Measurements from ENCODE around the gene CNN2. TPM values are rescaled to one million over a fixed set of nuclear protein-coding genes. Genes with fewer than 3 reads are reported as not detected.

Gene CNN2
- total RNA-seq, 1 donor from 2014 or later, result 163 TPM

GRCh38 chr19:1009981-1010538 lies 16.3 kb upstream of the CNN2 start:
- H3K27ac Mint-ChIP-seq, result no peak overlapping the region
- no peaks in the 10 kb centered on the region for H3K27me3 Mint-ChIP-seq (ENCODE audit: low read depth)
- H3K9me3 Mint-ChIP-seq, result no peaks in the 10 kb centered on the region
- intact Hi-C loops (cut with micrococcal nuclease), result no loop called here
- DNase-seq (ENCODE audit: low spot score), result no peak
- H3K4me3 Mint-ChIP-seq (ENCODE audit: low read depth), result no peak overlapping the region
- H3K4me1 Mint-ChIP-seq (ENCODE audit: low read depth), result no peaks in the 10 kb centered on the region
- H3K36me3 Mint-ChIP-seq (ENCODE audit: low read depth), result peaks cover 3% of the 10 kb centered on the region

GRCh38 chr19:1010586-1011510 lies 15.6 kb upstream of the CNN2 start:
- H3K27me3 Mint-ChIP-seq (ENCODE audit: low read depth), result no peaks in the 10 kb centered on the region
- no peak for DNase-seq (ENCODE audit: low spot score)
- peaks cover 3% of the 10 kb centered on the region for H3K36me3 Mint-ChIP-seq (ENCODE audit: low read depth)
- H3K27ac Mint-ChIP-seq, result no peak overlapping the region
- intact Hi-C loops (cut with micrococcal nuclease), result no loop called here
- H3K4me3 Mint-ChIP-seq (ENCODE audit: low read depth), result no peak overlapping the region
- H3K9me3 Mint-ChIP-seq, result no peaks in the 10 kb centered on the region
- no peaks in the 10 kb centered on the region for H3K4me1 Mint-ChIP-seq (ENCODE audit: low read depth)

- no peaks in the 10 kb centered on the region for H3K27me3 Mint-ChIP-seq (ENCODE audit: low read depth)
- no peaks in the 10 kb centered on the region for H3K9me3 Mint-ChIP-seq
- H3K36me3 Mint-ChIP-seq (ENCODE audit: low read depth), result peaks cover 3% of the 10 kb centered on the region
- H3K27ac Mint-ChIP-seq, result no peak overlapping the region
- intact Hi-C loops (cut with micrococcal nuclease), result no loop called here
- no peak for DNase-seq (ENCODE audit: low spot score)
- no peak overlapping the region for H3K4me3 Mint-ChIP-seq (ENCODE audit: low read depth)
- H3K4me1 Mint-ChIP-seq (ENCODE audit: low read depth), result peaks cover 1% of the 10 kb centered on the region
Observed at GRCh38 chr19:1011831-1012333, 14.5 kb upstream of the CNN2 start.

DNA sequence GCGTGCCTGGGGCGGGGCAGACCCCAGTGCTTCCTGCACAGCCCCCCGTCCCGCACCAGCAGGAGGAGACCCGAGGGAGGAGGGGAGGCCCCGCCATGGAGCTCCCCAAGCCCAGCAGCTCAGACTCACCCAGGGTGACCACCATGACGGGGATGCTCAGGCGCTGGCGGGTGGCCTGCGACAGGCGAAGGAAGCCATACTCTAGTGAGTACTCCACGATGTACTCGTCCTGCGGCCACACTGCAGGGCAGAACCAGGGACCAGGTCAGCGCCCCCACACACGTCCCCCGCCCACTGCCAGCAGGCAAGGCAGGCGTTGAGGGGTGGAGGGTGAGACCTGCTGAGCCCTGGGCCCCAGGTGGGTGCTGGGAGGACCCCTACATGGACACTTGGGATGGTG lies 14.1 kb upstream of the CNN2 start:
- no peak overlapping the region for H3K27ac Mint-ChIP-seq
- no peaks in the 10 kb centered on the region for H3K27me3 Mint-ChIP-seq (ENCODE audit: low read depth)
- no peaks in the 10 kb centered on the region for H3K9me3 Mint-ChIP-seq
- intact Hi-C loops (cut with micrococcal nuclease), result no loop called here
- no peak for DNase-seq (ENCODE audit: low spot score)
- peaks cover 3% of the 10 kb centered on the region for H3K4me1 Mint-ChIP-seq (ENCODE audit: low read depth)
- no peak overlapping the region for H3K4me3 Mint-ChIP-seq (ENCODE audit: low read depth)
- peaks cover 3% of the 10 kb centered on the region for H3K36me3 Mint-ChIP-seq (ENCODE audit: low read depth)

GRCh38 chr19:1013218-1013617 lies 13.2 kb upstream of the CNN2 start:
- Mint-ChIP-seq H3K27me3 (ENCODE audit: low read depth) (no peaks in the 10 kb centered on the region), H3K9me3 (no peaks in the 10 kb centered on the region), H3K36me3 (ENCODE audit: low read depth) (peaks cover 3% of the 10 kb centered on the region), H3K27ac (no peak overlapping the region), H3K4me3 (ENCODE audit: low read depth) (no peak overlapping the region), H3K4me1 (ENCODE audit: low read depth) (peaks cover 8% of the 10 kb centered on the region)
- DNase-seq (ENCODE audit: low spot score), result no peak
- intact Hi-C loops (cut with micrococcal nuclease), result no loop called here

DNA sequence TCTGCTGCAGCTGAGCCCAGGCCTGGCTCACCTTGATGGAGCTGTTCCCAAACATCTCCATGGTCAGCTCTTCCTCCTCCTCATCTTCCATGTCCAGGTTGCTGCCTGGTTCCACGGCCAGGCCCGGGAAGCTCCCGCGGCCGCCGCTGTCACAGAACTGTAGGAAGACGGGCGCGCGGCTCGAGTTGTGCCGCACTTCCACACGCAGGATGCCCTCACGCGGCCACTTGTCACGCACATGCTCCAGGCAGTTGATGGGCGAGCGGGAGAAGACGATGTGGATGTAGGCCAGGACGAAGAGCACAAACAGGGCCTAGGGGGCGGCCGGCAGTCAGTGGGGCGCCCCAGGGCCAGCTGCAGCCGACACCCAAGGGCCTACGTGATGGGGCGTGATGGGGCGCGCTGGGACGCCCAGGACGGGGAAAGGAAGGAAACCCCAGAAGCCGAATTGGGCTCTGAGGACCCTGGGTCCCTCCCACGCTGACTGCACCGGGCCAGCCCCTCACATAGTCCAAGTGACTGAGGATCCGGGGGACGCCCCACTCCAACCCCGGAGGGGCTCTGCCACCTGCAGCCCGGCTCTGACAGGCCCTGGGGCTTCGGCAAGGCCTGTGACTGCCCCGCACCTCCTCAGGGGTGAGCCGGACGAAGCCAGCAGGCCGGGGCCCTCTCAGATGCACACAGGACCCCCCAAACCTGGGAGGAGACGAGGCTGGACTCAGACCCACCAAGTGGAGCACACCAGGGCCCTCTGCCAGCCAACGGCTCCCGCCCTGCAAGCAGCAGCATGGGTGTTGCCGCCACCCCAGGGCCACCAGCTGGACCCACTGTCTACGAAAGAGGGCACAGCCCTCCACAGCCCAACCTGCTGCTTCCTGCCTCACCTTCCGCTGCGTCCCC lies 12.0 kb upstream of the CNN2 start:
- Mint-ChIP-seq H3K9me3 (no peaks in the 10 kb centered on the region), H3K36me3 (ENCODE audit: low read depth) (peaks cover 8% of the 10 kb centered on the region), H3K27ac (no peak overlapping the region), H3K4me3 (ENCODE audit: low read depth) (no peak overlapping the region), H3K4me1 (ENCODE audit: low read depth) (peaks cover 13% of the 10 kb centered on the region), H3K27me3 (ENCODE audit: low read depth) (no peaks in the 10 kb centered on the region)
- DNase-seq (ENCODE audit: low spot score), result no peak
- intact Hi-C loops (cut with micrococcal nuclease), result no loop called here

DNA sequence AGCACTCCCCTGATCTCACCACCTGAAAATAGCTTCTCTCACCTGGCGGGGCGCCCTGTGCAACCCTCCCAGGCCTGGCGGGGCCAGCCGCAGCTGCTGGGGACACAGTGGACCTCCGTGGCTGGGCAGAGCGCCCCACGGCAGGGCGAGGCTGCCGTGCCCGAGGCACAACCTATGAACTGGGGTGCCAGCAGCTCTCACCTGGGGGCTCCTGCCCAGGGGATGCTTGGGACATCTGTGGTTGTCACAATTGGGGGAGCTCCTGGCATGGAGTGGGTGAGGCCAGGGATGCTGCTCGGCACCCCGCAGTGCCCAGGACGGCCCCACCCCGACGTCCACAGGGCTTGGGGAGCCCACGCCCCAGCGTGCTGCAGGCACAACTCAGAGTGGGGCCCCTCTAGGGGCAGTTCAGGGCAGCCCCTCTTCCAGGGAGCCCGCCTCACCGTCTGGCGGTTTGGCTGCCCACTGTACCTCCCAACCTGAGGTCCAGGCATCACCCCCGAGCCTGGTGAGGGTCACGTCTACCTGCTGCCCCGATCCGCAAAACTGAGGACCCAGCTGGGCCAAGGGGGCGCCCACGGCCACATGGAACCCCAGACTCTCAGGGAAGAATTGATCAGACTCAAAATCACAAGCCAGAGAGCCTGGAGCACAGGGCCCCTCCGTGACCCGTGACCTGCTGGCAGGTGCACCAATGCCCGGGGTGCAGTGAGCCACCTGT lies 11.2 kb upstream of the CNN2 start:
- intact Hi-C loops (cut with micrococcal nuclease), result no loop called here
- H3K36me3 Mint-ChIP-seq (ENCODE audit: low read depth), result peaks cover 9% of the 10 kb centered on the region
- DNase-seq (ENCODE audit: low spot score), result no peak
- no peak overlapping the region for H3K27ac Mint-ChIP-seq
- H3K9me3 Mint-ChIP-seq, result no peaks in the 10 kb centered on the region
- peaks cover 13% of the 10 kb centered on the region for H3K4me1 Mint-ChIP-seq (ENCODE audit: low read depth)
- no peak overlapping the region for H3K4me3 Mint-ChIP-seq (ENCODE audit: low read depth)
- no peaks in the 10 kb centered on the region for H3K27me3 Mint-ChIP-seq (ENCODE audit: low read depth)

GRCh38 chr19:1015782-1016646 lies 10.4 kb upstream of the CNN2 start:
- no peak for DNase-seq (ENCODE audit: low spot score)
- Mint-ChIP-seq H3K4me3 (ENCODE audit: low read depth) (no peak overlapping the region), H3K27me3 (ENCODE audit: low read depth) (no peaks in the 10 kb centered on the region), H3K9me3 (no peaks in the 10 kb centered on the region), H3K36me3 (ENCODE audit: low read depth) (peaks cover 9% of the 10 kb centered on the region), H3K27ac (no peak overlapping the region), H3K4me1 (ENCODE audit: low read depth) (peaks cover 13% of the 10 kb centered on the region)
- intact Hi-C loops (cut with micrococcal nuclease), result no loop called here

DNA sequence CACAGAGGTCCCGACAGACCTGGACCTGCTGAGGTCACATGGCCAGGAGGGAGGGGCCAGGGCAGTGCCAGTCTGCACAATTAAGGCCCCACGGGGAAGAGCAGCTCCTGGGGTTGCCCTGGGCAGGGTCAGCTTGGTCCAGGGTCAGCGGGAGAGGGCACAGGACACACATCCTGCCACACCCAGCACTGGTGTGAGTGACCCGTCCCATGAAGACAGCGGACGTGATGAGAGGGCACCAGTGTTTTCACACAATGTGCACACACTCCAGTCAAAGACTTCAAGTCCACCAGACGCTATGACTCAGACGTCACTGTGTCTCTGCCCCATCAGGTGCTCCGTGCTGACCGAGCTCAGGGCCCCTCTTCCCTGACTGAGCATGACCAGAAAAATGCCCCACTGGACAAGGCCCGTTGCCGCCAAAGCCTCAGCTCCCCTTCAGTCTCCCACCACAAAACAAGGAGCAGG lies 9.7 kb upstream of the CNN2 start:
- intact Hi-C loops (cut with micrococcal nuclease), result no loop called here
- Mint-ChIP-seq H3K4me3 (ENCODE audit: low read depth) (peak overlapping the region; percentile 21), H3K9me3 (no peaks in the 10 kb centered on the region), H3K27me3 (ENCODE audit: low read depth) (no peaks in the 10 kb centered on the region), H3K36me3 (ENCODE audit: low read depth) (peaks cover 9% of the 10 kb centered on the region), H3K4me1 (ENCODE audit: low read depth) (peaks cover 19% of the 10 kb centered on the region), H3K27ac (peak overlapping the region; percentile 52)
- no peak for DNase-seq (ENCODE audit: low spot score)

DNA sequence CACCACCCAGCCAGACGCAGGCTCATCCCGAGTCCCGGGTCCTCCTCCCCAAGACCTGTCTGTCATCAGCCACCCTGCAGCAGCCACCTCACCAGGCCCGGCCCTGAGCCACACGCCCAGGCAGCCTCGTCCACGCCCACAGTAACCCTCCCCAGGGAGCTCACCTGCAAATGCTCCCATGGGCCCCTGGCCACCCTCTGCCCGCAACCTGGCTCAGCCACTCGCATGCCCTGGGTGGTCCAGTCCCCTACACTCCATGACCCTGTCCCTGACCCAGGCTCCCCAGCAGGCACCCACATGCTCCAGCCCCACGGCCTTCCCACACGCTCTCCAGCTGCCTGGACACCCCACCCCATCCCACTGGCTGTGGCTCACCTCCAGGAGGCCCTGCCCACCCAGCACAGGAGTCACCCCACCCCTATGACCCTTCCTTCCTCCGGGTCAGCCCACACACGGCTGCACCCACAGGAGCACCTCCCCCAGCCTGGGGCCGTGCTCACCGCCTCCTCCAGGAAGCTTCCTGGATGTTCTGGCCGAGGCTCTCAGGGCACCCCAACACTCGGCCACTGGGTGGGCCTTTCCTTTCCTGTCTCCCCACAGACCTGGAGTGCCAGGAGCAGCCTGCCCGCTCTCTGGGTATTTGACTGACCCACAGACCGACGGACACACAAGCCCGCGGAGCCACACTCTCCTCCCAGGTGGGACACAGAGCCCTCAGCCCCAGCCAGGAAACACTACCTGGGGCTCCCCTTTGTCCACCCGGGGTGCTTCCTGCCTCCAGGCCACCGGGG lies 9.1 kb upstream of the CNN2 start:
- H3K4me1 Mint-ChIP-seq (ENCODE audit: low read depth), result peaks cover 19% of the 10 kb centered on the region
- H3K9me3 Mint-ChIP-seq, result no peaks in the 10 kb centered on the region
- H3K4me3 Mint-ChIP-seq (ENCODE audit: low read depth), result peak overlapping the region; percentile 21
- H3K27me3 Mint-ChIP-seq (ENCODE audit: low read depth), result no peaks in the 10 kb centered on the region
- intact Hi-C loops (cut with micrococcal nuclease), result no loop called here
- peaks cover 9% of the 10 kb centered on the region for H3K36me3 Mint-ChIP-seq (ENCODE audit: low read depth)
- DNase-seq (ENCODE audit: low spot score), result no peak
- H3K27ac Mint-ChIP-seq, result peak overlapping the region; percentile 52

DNA sequence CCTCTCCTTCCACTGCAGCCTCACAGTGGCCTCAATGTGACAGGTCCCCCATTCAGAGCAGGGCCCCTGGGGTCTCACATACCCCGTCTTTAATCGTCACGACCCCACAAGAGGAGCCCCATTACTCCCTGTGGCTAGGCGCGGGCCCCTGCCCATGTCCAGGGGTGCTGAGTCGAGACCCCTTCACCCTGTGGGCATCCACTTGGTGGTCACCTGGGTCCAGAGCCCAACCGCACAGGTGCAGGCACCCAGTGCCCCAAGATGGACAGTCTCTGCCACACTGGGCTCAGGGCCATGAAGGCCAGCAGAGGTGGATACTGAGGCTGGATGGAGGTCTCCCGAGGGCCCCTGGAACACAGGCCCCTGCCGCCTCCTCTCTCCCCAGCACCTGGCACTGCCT lies 8.5 kb upstream of the CNN2 start:
- intact Hi-C loops (cut with micrococcal nuclease), result no loop called here

More for the DNA sequence above, 8.5 kb upstream of the CNN2 start:
- peaks cover 9% of the 10 kb centered on the region for H3K36me3 Mint-ChIP-seq (ENCODE audit: low read depth)
- no peak overlapping the region for H3K4me3 Mint-ChIP-seq (ENCODE audit: low read depth)
- H3K9me3 Mint-ChIP-seq, result no peaks in the 10 kb centered on the region
- H3K4me1 Mint-ChIP-seq (ENCODE audit: low read depth), result peaks cover 19% of the 10 kb centered on the region
- no peak overlapping the region for H3K27ac Mint-ChIP-seq
- DNase-seq (ENCODE audit: low spot score), result no peak
- no peaks in the 10 kb centered on the region for H3K27me3 Mint-ChIP-seq (ENCODE audit: low read depth)
